Hepatocyte (in vitro differentiated cells): ENCODE data around the gene SLC41A3. TPM values are rescaled to one million over a fixed set of nuclear protein-coding genes. Genes with fewer than 3 reads are reported as not detected.
"Not testable (repeated sequence)": the region's sequence is repeated elsewhere in the genome, so short reads cannot be mapped to it uniquely, and the experiment has no call there.

Experiments
- DNase-seq: peaks from one replicate; pipeline ENCODE4 v3.0.0-alpha.2; 2016; ENCODE audit warnings: low spot score
- H2AFZ ChIP-seq: fragments of 200-600 bp; sonication (generic); 2 replicates; pipeline ENCODE4 v1.6.0; 2016; ENCODE audit warnings: antibody characterized with exemption, mild to moderate bottlenecking
- H3K27ac ChIP-seq: fragments of 200-600 bp; sonication (generic); 2 replicates; pipeline ENCODE4 v1.5.1; 2016; ENCODE audit warnings: mild to moderate bottlenecking
- H3K27me3 ChIP-seq: fragments of 200-600 bp; sonication (generic); 2 replicates; pipeline ENCODE4 v1.6.1; 2016
- H3K36me3 ChIP-seq: fragments of 200-600 bp; sonication (generic); replicated peaks from 2 replicates; pipeline ENCODE4 v1.5.1; 2016; ENCODE audit warnings: low read depth; ENCODE audit not compliant: insufficient read depth
- H3K4me1 ChIP-seq: fragments of 200-600 bp; sonication (generic); 2 replicates; pipeline ENCODE4 v1.5.1; 2016; ENCODE audit warnings: mild to moderate bottlenecking, moderate library complexity; ENCODE audit not compliant: insufficient read depth
- H3K4me2 ChIP-seq: fragments of 200-600 bp; sonication (generic); 2 replicates; pipeline ENCODE4 v1.6.0; 2016
- H3K4me3 ChIP-seq: fragments of 200-600 bp; sonication (generic); 2 replicates; pipeline ENCODE4 v1.5.1; 2016; ENCODE audit warnings: mild to moderate bottlenecking
- H3K79me2 ChIP-seq: fragments of 200-600 bp; sonication (generic); 2 replicates; pipeline ENCODE4 v1.6.0; 2017; ENCODE audit warnings: mild to moderate bottlenecking
- H3K9me2 ChIP-seq: fragments of 200-600 bp; sonication (generic); replicated peaks from 2 replicates; pipeline ENCODE4 v1.6.0; 2017; ENCODE audit warnings: mild to moderate bottlenecking; ENCODE audit not compliant: insufficient read depth
- H3K9me3 ChIP-seq: fragments of 200-600 bp; sonication (generic); 2 replicates; pipeline ENCODE4 v1.5.1; 2016; ENCODE audit warnings: low read depth, mild to moderate bottlenecking
- H4K20me1 ChIP-seq: fragments of 200-600 bp; sonication (generic); 2 replicates; pipeline ENCODE4 v1.6.0; 2016; ENCODE audit warnings: mild to moderate bottlenecking; ENCODE audit not compliant: insufficient read depth, poor library complexity, severe bottlenecking
- EZH2 ChIP-seq: fragments of 200-600 bp; sonication (generic); IDR thresholded peaks from 2 replicates; pipeline ENCODE4 v1.6.1; 2016; ENCODE audit warnings: antibody characterized with exemption, mild to moderate bottlenecking, borderline replicate concordance
- EZH2phosphoT487 ChIP-seq: fragments of 200-600 bp; sonication (generic); IDR thresholded peaks from one replicate; pipeline ENCODE4 v1.6.1; 2018; ENCODE audit warnings: antibody characterized with exemption, mild to moderate bottlenecking, low read depth, moderate library complexity; ENCODE audit not compliant: unreplicated experiment, severe bottlenecking
- WGBS: methylation state at CpG from one replicate; pipeline ENCODE4 v1.1.6; 2016; ENCODE audit warnings: low lambda C conversion rate; ENCODE audit errors: missing lambda C conversion rate; 5-methylcytosine and 5-hydroxymethylcytosine counted together
- polyA plus RNA-seq: library from polyadenylated mRNA; unstranded; fragments of >200 nt; fragmentation: Nextera tagmentation; extraction: Ambion mirVana; gene quantifications from 2 replicates; pipeline ENCODE4 v1.2.1, GENCODE V29; 2016
- small RNA-seq: library from RNA; depleted of rRNA; stranded (forward); fragments of <200 nt; gene quantifications from one replicate; pipeline ENCODE3, GENCODE V24; 2014
- total RNA-seq: library from RNA; depleted of rRNA; stranded (reverse); fragments of >200 nt; gene quantifications from 2 replicates; pipeline ENCODE4 v1.2.3, GENCODE V29; 2014
- TF ChIP-seq, protein P1 (sequence below): fragments of 200-600 bp; sonication (generic); IDR thresholded peaks from 2 replicates; pipeline ENCODE4 v1.5.1; 2016; ENCODE audit warnings: antibody characterized with exemption, mild to moderate bottlenecking; ENCODE audit not compliant: poor library complexity

Gene SLC41A3
- total and polyA plus RNA-seq, 2 experiments from 2014 or later = 29.3 to 43.4 TPM

DNA sequence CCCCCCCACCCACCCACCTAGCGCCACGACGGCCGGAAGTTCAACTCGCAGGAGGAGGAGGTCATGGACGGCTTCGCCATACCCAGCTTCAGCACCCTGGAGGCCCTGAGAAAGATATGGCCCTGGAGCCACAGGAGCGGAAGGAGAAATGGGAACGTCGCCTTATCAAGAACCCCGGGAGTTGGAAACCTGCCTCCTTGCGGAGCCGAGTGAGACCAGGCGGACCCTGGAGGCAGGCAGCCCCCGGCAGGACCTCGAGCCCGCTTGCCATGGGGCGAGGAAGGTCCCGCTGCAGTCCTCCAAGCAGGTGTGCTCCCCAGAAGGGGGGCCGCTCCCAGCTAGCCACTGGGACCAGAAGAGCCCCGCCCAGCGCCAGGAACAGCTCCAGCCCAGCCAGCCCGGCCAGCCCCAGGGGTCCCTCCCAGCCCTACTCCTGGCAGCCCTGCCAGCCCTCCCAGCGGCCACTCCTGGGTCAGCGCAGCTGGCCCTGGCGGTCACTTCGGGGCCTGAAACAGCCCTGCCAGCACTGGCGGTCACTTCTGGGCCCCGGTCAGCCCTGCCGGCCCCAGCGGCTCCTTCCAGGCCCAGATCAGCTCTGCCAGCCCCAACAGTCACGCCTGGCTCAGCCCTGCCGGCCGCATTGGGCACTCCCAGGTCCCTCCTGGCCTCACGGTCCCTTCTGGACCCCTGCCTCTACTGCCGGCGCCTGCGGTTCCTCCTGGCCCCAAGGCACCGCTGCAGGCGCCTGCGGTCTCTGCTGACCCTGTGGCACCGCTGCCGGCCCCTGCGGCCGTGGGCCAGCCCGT is 125.2 kb downstream of the SLC41A3 start:
- Histone ChIP-seq H3K36me3 (no peaks in the 10 kb centered on the region), H4K20me1 (no peaks in the 10 kb centered on the region), H3K4me2 (peak overlapping the region; percentile 74), H3K4me3 (no peak overlapping the region), H3K9me2 (no peaks in the 10 kb centered on the region), H3K9me3 (no peaks in the 10 kb centered on the region), H2AFZ (no peak overlapping the region), H3K4me1 (no peaks in the 10 kb centered on the region), H3K79me2 (no peaks in the 10 kb centered on the region), H3K27ac (no peak overlapping the region), H3K27me3 (no peaks in the 10 kb centered on the region)
- 86% methylated on average over 39 of the region's 46 CpGs for WGBS
- no peak for TF ChIP-seq EZH2phosphoT487
- TF ChIP-seq, protein P1, sequence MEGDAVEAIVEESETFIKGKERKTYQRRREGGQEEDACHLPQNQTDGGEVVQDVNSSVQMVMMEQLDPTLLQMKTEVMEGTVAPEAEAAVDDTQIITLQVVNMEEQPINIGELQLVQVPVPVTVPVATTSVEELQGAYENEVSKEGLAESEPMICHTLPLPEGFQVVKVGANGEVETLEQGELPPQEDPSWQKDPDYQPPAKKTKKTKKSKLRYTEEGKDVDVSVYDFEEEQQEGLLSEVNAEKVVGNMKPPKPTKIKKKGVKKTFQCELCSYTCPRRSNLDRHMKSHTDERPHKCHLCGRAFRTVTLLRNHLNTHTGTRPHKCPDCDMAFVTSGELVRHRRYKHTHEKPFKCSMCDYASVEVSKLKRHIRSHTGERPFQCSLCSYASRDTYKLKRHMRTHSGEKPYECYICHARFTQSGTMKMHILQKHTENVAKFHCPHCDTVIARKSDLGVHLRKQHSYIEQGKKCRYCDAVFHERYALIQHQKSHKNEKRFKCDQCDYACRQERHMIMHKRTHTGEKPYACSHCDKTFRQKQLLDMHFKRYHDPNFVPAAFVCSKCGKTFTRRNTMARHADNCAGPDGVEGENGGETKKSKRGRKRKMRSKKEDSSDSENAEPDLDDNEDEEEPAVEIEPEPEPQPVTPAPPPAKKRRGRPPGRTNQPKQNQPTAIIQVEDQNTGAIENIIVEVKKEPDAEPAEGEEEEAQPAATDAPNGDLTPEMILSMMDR = no peak
- no peak for TF ChIP-seq EZH2
- no peak for DNase-seq

DNA sequence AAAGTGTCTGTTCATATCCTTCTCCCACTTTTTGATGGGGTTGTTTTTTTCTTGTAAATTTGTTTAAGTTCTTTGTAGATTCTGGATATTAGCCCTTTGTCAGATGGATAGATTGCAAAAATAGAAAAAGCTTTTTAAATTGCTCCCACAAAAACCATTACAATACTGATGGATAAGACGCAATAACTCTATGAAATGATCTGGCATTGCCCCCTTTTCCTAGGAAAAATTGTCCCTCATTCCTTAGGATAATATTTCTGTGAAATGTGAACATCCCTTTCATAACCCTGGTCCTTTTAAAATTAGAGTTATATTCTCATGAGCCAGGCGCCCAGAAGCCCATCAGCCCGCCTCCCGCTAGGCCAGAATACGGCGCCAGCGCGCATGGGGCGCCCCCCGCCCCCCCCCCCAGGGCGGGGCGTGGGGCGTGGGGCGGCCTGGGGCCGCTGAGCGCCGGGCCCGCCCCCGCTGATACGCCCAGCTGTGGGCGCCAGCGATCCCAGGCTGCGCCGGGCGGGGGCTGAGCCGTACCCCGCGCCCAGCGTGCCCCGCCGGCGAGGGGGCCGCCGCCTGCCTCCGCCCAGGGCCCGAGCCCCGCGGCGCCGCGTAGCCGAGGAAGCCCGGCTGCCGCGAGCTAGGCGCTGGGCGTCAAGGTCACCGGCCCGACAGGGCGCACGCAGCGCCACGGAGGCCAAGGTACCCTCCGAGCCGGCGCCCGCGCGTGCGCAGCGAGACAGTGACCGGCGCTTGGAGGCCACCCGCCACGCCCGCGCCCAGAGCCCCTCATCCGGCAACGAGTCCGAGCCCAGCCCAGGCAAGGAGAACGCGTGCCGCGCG is 126.0 kb downstream of the SLC41A3 start:
- Histone ChIP-seq H2AFZ (no peak overlapping the region), H4K20me1 (no peaks in the 10 kb centered on the region), H3K36me3 (no peaks in the 10 kb centered on the region), H3K4me1 (no peaks in the 10 kb centered on the region), H3K27ac (no peak overlapping the region), H3K9me3 (no peaks in the 10 kb centered on the region), H3K79me2 (no peaks in the 10 kb centered on the region), H3K9me2 (no peaks in the 10 kb centered on the region), H3K27me3 (no peaks in the 10 kb centered on the region), H3K4me2 (peak overlapping the region; percentile 74), H3K4me3 (no peak overlapping the region)
- TF ChIP-seq EZH2 (no peak), EZH2phosphoT487 (no peak)
- TF ChIP-seq, protein P1 = no peak
- 5% methylated on average over 24 of the region's 75 CpGs for WGBS
- DNase-seq = peak; percentile 40

GRCh38 chr3:125957020-125957419 is 126.9 kb downstream of the SLC41A3 start:
- 90% methylated on average over 4 of the region's 4 CpGs for WGBS
- DNase-seq, H3K4me1 ChIP-seq, H3K36me3 ChIP-seq, H3K4me3 ChIP-seq, H3K27me3 ChIP-seq, H3K79me2 ChIP-seq, H3K9me2 ChIP-seq, H4K20me1 ChIP-seq, H3K9me3 ChIP-seq, H2AFZ ChIP-seq, H3K4me2 ChIP-seq, H3K27ac ChIP-seq: not testable (repeated sequence)

Small RNA genes within 50 kb of the gene (small RNA-seq; reads per million reads assigned to genes)
- not detected for gene AC092903.1

Other genes with a start within 250 kb of the SLC41A3 start
- not detected in 2 replicates for gene ROPN1B, start 114.9 kb downstream of the SLC41A3 start, total RNA-seq
- not detected in 2 replicates for gene ROPN1B, start 114.9 kb downstream of the SLC41A3 start, polyA plus RNA-seq
- gene ALDH1L1, start 96.5 kb upstream of the SLC41A3 start, total RNA-seq = 15.9 and 25.0 TPM in 2 replicates
- gene ALDH1L1, start 96.5 kb upstream of the SLC41A3 start, polyA plus RNA-seq = 15.5 and 22.6 TPM in 2 replicates